Central memory CD8-positive, alpha-beta T cell (primary cell): ENCODE data around the gene TXK.

Experiments used
- ATAC-seq: fragments of 150-1000 bp; cut with Tn5 transposase; replicated peaks from 2 replicates; pipeline ENCODE4 v1.10.0; 2022; ENCODE audit warnings: mild to moderate bottlenecking, moderate FRiP score, moderate number of reproducible peaks; ENCODE audit not compliant: poor library complexity, severe bottlenecking; ENCODE audit errors: extremely low read depth
- DNase-seq, 2 donors: peaks; one replicate each; pipeline ENCODE4 v3.0.0; 2021; ENCODE audit warnings: low spot score in 2 of 2
- H3K27ac Mint-ChIP-seq: one replicate; pipeline ENCODE4 v1.8.0; 2022; ENCODE audit warnings: low read depth, mild to moderate bottlenecking, moderate library complexity, mixed read lengths
- H3K27me3 Mint-ChIP-seq: one replicate; pipeline ENCODE4 v1.8.0; 2022; ENCODE audit warnings: mixed read lengths
- H3K36me3 Mint-ChIP-seq: one replicate; pipeline ENCODE4 v1.8.0; 2022; ENCODE audit warnings: mild to moderate bottlenecking, moderate library complexity, mixed read lengths; ENCODE audit not compliant: insufficient read depth
- H3K4me1 Mint-ChIP-seq: one replicate; pipeline ENCODE4 v1.8.0; 2022; ENCODE audit warnings: mixed read lengths
- H3K4me3 Mint-ChIP-seq: one replicate; pipeline ENCODE4 v1.8.0; 2022; ENCODE audit warnings: mild to moderate bottlenecking, moderate library complexity, mixed read lengths
- H3K9me3 Mint-ChIP-seq: one replicate; pipeline ENCODE4 v1.8.0; 2022; ENCODE audit warnings: mixed read lengths

Gene TXK

GRCh38 chr4:48081196-48081595, 52.9 kb downstream of the TXK start:
- DNase-seq (no peak), ATAC-seq (no peak)
- Mint-ChIP-seq H3K27ac (no peak overlapping the region), H3K4me3 (no peak overlapping the region), H3K27me3 (peaks cover 10% of the 10 kb centered on the region), H3K4me1 (peaks cover 14% of the 10 kb centered on the region), H3K9me3 (no peaks in the 10 kb centered on the region), H3K36me3 (peaks cover 9% of the 10 kb centered on the region)

DNA sequence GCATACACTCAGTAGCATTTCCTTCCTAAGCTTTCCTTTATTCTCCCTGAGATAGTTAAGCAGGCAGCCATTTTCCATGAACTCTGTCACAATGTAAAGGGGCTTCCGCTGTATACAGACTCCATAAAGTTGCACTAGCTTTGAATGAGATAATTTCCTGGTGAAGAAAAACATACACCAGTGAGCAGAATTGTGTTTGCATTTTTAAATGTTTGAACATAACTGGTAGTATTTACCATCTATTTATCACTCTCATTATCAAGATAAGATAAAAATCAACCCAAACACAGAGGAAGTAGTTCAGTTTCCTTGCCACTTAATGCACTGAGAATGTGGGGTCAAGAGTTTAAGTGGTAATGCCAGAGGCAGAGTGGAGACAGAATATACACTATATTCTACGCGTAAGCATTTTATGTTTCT, 54.1 kb downstream of the TXK start:
- DNase-seq (no peak), ATAC-seq (no peak)
- H3K27ac Mint-ChIP-seq = no peak overlapping the region
- no peaks in the 10 kb centered on the region for H3K9me3 Mint-ChIP-seq
- peaks cover 8% of the 10 kb centered on the region for H3K36me3 Mint-ChIP-seq
- H3K4me3 Mint-ChIP-seq = no peak overlapping the region
- peaks cover 9% of the 10 kb centered on the region for H3K4me1 Mint-ChIP-seq
- H3K27me3 Mint-ChIP-seq = no peaks in the 10 kb centered on the region

- ATAC-seq = no peak
- DNase-seq = no peak
- Mint-ChIP-seq H3K4me3 (no peak overlapping the region), H3K36me3 (peaks cover 12% of the 10 kb centered on the region), H3K4me1 (peaks cover 9% of the 10 kb centered on the region), H3K9me3 (no peaks in the 10 kb centered on the region), H3K27me3 (no peaks in the 10 kb centered on the region), H3K27ac (no peak overlapping the region)
Measured at GRCh38 chr4:48078862-48079655, 55.0 kb downstream of the TXK start.

GRCh38 chr4:48078425-48078824, 55.6 kb downstream of the TXK start:
- ATAC-seq (no peak), DNase-seq (no peak)
- H3K4me1 Mint-ChIP-seq = peaks cover 9% of the 10 kb centered on the region
- peaks cover 12% of the 10 kb centered on the region for H3K36me3 Mint-ChIP-seq
- H3K27me3 Mint-ChIP-seq = no peaks in the 10 kb centered on the region
- no peaks in the 10 kb centered on the region for H3K9me3 Mint-ChIP-seq
- no peak overlapping the region for H3K27ac Mint-ChIP-seq
- H3K4me3 Mint-ChIP-seq = no peak overlapping the region

- DNase-seq (no peak), ATAC-seq (no peak)
- no peak overlapping the region for H3K4me3 Mint-ChIP-seq
- no peaks in the 10 kb centered on the region for H3K27me3 Mint-ChIP-seq
- H3K4me1 Mint-ChIP-seq = peaks cover 4% of the 10 kb centered on the region
- peaks cover 16% of the 10 kb centered on the region for H3K36me3 Mint-ChIP-seq
- H3K27ac Mint-ChIP-seq = no peak overlapping the region
- H3K9me3 Mint-ChIP-seq = no peaks in the 10 kb centered on the region
Measured at GRCh38 chr4:48074657-48075056, 59.4 kb downstream of the TXK start.

DNA sequence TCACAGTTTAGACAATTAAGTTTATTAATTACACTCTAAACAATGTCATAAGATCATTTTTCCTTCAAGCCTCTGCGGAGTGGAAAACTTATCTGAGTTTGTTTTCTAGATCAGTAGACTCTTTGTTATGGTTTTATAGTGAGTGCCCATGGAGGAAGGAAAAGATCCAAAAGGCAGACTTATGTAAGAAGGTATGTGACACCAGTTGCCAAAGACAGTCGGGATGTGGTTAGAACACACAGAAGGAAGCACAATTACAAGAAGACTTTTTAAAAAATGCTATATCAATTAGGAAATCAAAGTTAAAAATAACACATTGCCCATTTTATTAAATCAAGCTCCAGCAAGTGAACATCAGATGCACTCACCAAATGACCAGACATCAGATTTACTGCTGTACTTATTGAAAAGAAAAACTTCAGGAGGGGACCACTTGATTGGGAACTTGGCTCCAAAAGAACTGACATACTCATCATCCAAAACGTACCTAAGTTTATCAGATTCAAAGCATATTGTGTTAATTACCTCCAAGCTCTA, 60.4 kb downstream of the TXK start:
- Mint-ChIP-seq H3K27ac (no peak overlapping the region), H3K4me1 (no peaks in the 10 kb centered on the region), H3K36me3 (peaks cover 17% of the 10 kb centered on the region), H3K27me3 (no peaks in the 10 kb centered on the region), H3K4me3 (no peak overlapping the region), H3K9me3 (no peaks in the 10 kb centered on the region)
- DNase-seq (no peak), ATAC-seq (no peak)

DNA sequence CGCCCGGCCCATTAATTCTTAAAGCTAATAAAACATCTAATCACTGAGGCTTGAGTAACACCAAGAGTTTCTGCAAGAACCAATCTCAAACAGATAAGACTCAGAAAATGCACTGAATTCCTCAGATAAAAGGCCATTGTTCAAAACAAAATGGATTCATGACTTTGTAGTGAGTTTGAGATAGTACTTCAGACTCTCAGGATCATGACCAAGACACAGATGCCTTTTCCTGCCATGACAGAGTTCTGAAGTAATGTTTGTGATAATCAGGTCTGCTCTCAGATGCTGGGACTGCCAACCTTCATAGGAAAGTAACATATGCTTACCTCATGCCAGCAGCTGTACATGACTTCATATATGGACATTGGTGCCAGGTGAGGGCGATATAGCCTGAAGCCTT, 62.9 kb downstream of the TXK start:
- Mint-ChIP-seq H3K27me3 (no peaks in the 10 kb centered on the region), H3K27ac (no peak overlapping the region), H3K4me3 (no peak overlapping the region), H3K4me1 (no peaks in the 10 kb centered on the region), H3K9me3 (no peaks in the 10 kb centered on the region), H3K36me3 (peaks cover 17% of the 10 kb centered on the region)
- ATAC-seq (no peak), DNase-seq (no peak)

- no peak overlapping the region for H3K4me3 Mint-ChIP-seq
- H3K27me3 Mint-ChIP-seq = no peaks in the 10 kb centered on the region
- H3K4me1 Mint-ChIP-seq = peaks cover 6% of the 10 kb centered on the region
- DNase-seq (no peak), ATAC-seq (no peak)
- H3K27ac Mint-ChIP-seq = no peak overlapping the region
- H3K36me3 Mint-ChIP-seq = peaks cover 11% of the 10 kb centered on the region
- H3K9me3 Mint-ChIP-seq = no peaks in the 10 kb centered on the region
Measured at GRCh38 chr4:48069026-48069425, 65.0 kb downstream of the TXK start.

DNA sequence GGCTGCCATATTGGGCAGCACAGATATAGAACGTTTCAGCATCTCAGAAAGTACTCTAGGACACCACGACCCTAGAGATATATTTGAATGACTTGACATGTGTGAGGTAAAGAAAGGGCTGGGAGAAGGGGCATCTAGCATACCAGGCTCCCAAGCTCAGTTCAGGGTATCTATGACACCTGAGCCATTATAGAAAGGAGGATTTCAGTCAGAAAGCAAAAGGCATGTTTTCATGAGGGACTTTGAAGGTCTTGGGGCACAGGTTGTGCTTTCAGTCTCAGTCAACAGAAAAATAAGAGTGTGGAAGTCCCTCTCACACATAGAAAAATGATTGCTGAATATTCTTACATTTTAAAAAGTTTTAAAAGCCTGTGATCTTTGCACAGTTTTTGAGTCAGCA, 65.9 kb downstream of the TXK start:
- no peak overlapping the region for H3K27ac Mint-ChIP-seq
- H3K27me3 Mint-ChIP-seq = no peaks in the 10 kb centered on the region
- no peaks in the 10 kb centered on the region for H3K9me3 Mint-ChIP-seq
- ATAC-seq (no peak), DNase-seq (no peak)
- H3K4me3 Mint-ChIP-seq = no peak overlapping the region
- peaks cover 11% of the 10 kb centered on the region for H3K36me3 Mint-ChIP-seq
- H3K4me1 Mint-ChIP-seq = peaks cover 6% of the 10 kb centered on the region

DNA sequence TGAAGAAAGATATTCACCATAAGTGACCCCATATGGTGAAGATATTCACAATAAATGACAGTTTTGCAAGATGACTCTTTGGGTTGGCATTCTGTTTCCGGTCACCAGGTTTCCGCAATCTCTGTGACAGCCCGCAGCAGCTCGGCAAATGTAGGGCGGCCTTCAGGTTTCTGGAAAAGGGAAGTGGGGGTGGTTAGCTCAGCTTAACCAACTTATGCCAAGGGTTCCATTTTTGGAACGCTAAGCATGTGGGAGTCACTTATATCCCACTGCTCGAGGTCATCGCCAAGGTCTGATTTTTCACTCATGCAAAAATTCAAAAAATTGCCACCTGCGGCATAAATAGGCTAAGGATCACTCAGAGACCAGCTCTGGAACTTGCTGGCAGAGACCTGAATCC, 66.5 kb downstream of the TXK start:
- Mint-ChIP-seq H3K9me3 (no peaks in the 10 kb centered on the region), H3K36me3 (peaks cover 11% of the 10 kb centered on the region)

GRCh38 chr4:48065587-48066052, 68.4 kb downstream of the TXK start:
- no peak for ATAC-seq
- Mint-ChIP-seq H3K4me1 (peaks cover 6% of the 10 kb centered on the region), H3K36me3 (peaks cover 5% of the 10 kb centered on the region), H3K9me3 (peaks cover 4% of the 10 kb centered on the region), H3K27me3 (peaks cover 9% of the 10 kb centered on the region), H3K27ac (no peak overlapping the region), H3K4me3 (no peak overlapping the region)
- no peak for DNase-seq

More for the DNA sequence above, 66.5 kb downstream of the TXK start:
- Mint-ChIP-seq H3K27me3 (no peaks in the 10 kb centered on the region), H3K27ac (no peak overlapping the region), H3K4me3 (no peak overlapping the region), H3K4me1 (peaks cover 6% of the 10 kb centered on the region)
- ATAC-seq (no peak), DNase-seq (no peak)

GRCh38 chr4:48064349-48064748, 69.7 kb downstream of the TXK start:
- no peak overlapping the region for H3K27ac Mint-ChIP-seq
- no peak for ATAC-seq

More at GRCh38 chr4:48064349-48064748, 69.7 kb downstream of the TXK start:
- DNase-seq = no peak
- Mint-ChIP-seq H3K4me1 (peaks cover 7% of the 10 kb centered on the region), H3K9me3 (peaks cover 7% of the 10 kb centered on the region), H3K36me3 (peaks cover 3% of the 10 kb centered on the region), H3K4me3 (no peak overlapping the region), H3K27me3 (peaks cover 22% of the 10 kb centered on the region)
